HEK293T (cell line): ENCODE results near the gene PRMT3.

ENCODE experiments used
- ARNT ChIP-seq: fragments of 450-650 bp; IDR thresholded peaks from 2 replicates; pipeline ENCODE4 v1.6.1; 2017; ENCODE audit warnings: mild to moderate bottlenecking
- BHLHE40 ChIP-seq: fragments of 450-650 bp; IDR thresholded peaks from 2 replicates; pipeline ENCODE4 v1.6.1; 2016; ENCODE audit warnings: mild to moderate bottlenecking, moderate library complexity, borderline replicate concordance
- CTBP1 ChIP-seq: fragments of 450-650 bp; IDR thresholded peaks from 2 replicates; pipeline ENCODE4 v1.6.1; 2016; ENCODE audit warnings: borderline replicate concordance
- ELF4 ChIP-seq: fragments of 450-650 bp; IDR thresholded peaks from 2 replicates; pipeline ENCODE4 v1.6.1; 2017; ENCODE audit warnings: antibody characterized with exemption
- FOXA1 ChIP-seq: fragments of 450-650 bp; IDR thresholded peaks from 2 replicates; pipeline ENCODE4 v1.6.1; 2016; ENCODE audit warnings: mild to moderate bottlenecking
- FOXK2 ChIP-seq: fragments of 450-650 bp; IDR thresholded peaks from 2 replicates; pipeline ENCODE4 v1.6.1; 2016; ENCODE audit warnings: mild to moderate bottlenecking
- FOXM1 ChIP-seq: fragments of 450-650 bp; IDR thresholded peaks from 2 replicates; pipeline ENCODE4 v1.6.1; 2017; ENCODE audit warnings: mild to moderate bottlenecking, borderline replicate concordance
- HDGF ChIP-seq: fragments of 450-650 bp; IDR thresholded peaks from 2 replicates; pipeline ENCODE4 v1.6.1; 2017; ENCODE audit warnings: antibody characterized with exemption, borderline replicate concordance
- NFRKB ChIP-seq: fragments of 450-650 bp; IDR thresholded peaks from 2 replicates; pipeline ENCODE4 v1.6.1; 2016; ENCODE audit warnings: mild to moderate bottlenecking, moderate library complexity
- SP1 ChIP-seq: fragments of 450-650 bp; IDR thresholded peaks from 2 replicates; pipeline ENCODE4 v1.6.1; 2017
- SUZ12 ChIP-seq: fragments of 450-650 bp; IDR thresholded peaks from 2 replicates; pipeline ENCODE4 v1.6.1; 2016; ENCODE audit warnings: mild to moderate bottlenecking
- TARDBP ChIP-seq: fragments of 450-650 bp; IDR thresholded peaks from 2 replicates; pipeline ENCODE4 v1.6.1; 2016
- ZNF384 ChIP-seq: fragments of 450-650 bp; IDR thresholded peaks from 2 replicates; pipeline ENCODE4 v1.6.1; 2016

DNA sequence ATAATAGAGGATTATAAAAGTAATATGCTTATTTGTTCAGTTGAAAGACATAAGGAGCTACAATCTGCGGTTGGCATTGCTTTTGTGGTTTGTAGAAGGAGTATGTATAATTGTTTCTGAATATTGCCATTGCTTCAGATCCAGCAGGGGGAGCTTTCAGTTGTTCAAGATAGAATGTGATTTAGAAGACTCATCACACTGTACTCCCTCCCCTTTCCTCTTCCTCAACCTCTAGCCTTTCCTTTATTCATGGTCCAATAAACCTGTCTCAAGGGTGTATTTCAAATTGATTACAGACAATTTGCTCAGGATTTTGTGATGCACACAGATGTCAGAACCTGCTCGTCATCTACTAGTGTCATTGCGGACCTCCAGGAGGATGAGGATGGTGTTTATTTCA, 9.8 kb downstream of the PRMT3 start:
- no peak for TF ChIP-seq FOXK2
- no peak for TF ChIP-seq SP1
- no peak for TF ChIP-seq CTBP1
- no peak for TF ChIP-seq FOXA1
- TF ChIP-seq FOXM1, result no peak
- TF ChIP-seq BHLHE40, result no peak
- no peak for TF ChIP-seq ELF4
- TF ChIP-seq HDGF, result no peak
- no peak for TF ChIP-seq ARNT
- no peak for TF ChIP-seq TARDBP
- TF ChIP-seq SUZ12, result no peak
- TF ChIP-seq ZNF384, result no peak
- no peak for TF ChIP-seq NFRKB
